Gastrocnemius medialis (tissue), 4 donors: ENCODE data around the gene ZBTB8B.

Experiments
- POLR2A ChIP-seq, 2 donors: fragments of 450-650 bp; IDR thresholded peaks; one replicate each; pipeline ENCODE4 v1.6.1; 2017; ENCODE audit warnings: antibody characterized with exemption in 2 of 2, mild to moderate bottlenecking in 2 of 2, moderate library complexity in 2 of 2
- TF ChIP-seq, protein P1 (sequence below), 5 experiments: fragments of 450-650 bp in 3 of 5; fragments of 200-600 bp in 2 of 5; sonication (generic) in 2 of 5; IDR thresholded peaks in 4 of 5; conservative IDR thresholded peaks in 1 of 5; 1 replicate in 4 of 5; 2 replicates in 1 of 5; pipeline ENCODE4 v1.5.1; 2016 to 2019; ENCODE audit warnings: antibody characterized with exemption in 5 of 5, mild to moderate bottlenecking in 3 of 5, moderate library complexity in 3 of 5

DNA sequence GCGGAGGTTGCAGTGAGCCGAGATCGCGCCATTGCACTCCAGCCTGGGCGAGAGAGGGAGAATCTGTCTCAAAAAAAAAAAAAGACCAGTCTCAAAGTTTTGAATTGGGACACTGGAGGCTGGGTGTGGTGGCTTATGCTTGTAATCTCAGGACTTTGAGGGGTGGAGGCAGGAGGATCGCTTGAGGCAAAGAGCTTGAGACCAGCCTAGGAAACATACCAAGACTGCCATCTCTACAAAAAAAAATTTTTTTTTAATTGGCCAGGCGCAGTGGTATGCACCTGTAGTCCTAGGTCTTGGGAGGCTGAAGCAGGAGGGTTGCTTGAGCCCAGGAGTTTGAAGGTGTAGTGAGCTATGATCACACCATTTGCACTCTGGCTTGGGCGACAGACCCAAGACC lies 3.9 kb downstream of the ZBTB8B start:
- TF ChIP-seq, protein P1, sequence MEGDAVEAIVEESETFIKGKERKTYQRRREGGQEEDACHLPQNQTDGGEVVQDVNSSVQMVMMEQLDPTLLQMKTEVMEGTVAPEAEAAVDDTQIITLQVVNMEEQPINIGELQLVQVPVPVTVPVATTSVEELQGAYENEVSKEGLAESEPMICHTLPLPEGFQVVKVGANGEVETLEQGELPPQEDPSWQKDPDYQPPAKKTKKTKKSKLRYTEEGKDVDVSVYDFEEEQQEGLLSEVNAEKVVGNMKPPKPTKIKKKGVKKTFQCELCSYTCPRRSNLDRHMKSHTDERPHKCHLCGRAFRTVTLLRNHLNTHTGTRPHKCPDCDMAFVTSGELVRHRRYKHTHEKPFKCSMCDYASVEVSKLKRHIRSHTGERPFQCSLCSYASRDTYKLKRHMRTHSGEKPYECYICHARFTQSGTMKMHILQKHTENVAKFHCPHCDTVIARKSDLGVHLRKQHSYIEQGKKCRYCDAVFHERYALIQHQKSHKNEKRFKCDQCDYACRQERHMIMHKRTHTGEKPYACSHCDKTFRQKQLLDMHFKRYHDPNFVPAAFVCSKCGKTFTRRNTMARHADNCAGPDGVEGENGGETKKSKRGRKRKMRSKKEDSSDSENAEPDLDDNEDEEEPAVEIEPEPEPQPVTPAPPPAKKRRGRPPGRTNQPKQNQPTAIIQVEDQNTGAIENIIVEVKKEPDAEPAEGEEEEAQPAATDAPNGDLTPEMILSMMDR (IDR thresholded peaks at IDR 0.05 in 4 of 5, conservative IDR thresholded peaks at IDR 0.05 in 1 of 5), result no peak
- TF ChIP-seq POLR2A (IDR thresholded peaks at IDR 0.05), result no peak
